Fibroblast of lung (primary cell): ENCODE data around the gene RNF224.

Source experiments
- EZH2 ChIP-seq: IDR thresholded peaks from 2 replicates; pipeline ENCODE4 v1.5.1; 2012; ENCODE audit warnings: low read length, control low read depth, mild to moderate bottlenecking; ENCODE audit errors: missing control alignments
- TF ChIP-seq, protein P1 (sequence below), 2 donors: IDR thresholded peaks in 1 of 2; conservative IDR thresholded peaks in 1 of 2; 1 replicate in 1 of 2; 2 replicates in 1 of 2; pipeline ENCODE4 v1.5.1; 2011 to 2012; ENCODE audit warnings: low read length in 2 of 2, control low read depth in 1 of 2, inconsistent platforms in 1 of 2, low read depth in 1 of 2, mild to moderate bottlenecking in 1 of 2

DNA sequence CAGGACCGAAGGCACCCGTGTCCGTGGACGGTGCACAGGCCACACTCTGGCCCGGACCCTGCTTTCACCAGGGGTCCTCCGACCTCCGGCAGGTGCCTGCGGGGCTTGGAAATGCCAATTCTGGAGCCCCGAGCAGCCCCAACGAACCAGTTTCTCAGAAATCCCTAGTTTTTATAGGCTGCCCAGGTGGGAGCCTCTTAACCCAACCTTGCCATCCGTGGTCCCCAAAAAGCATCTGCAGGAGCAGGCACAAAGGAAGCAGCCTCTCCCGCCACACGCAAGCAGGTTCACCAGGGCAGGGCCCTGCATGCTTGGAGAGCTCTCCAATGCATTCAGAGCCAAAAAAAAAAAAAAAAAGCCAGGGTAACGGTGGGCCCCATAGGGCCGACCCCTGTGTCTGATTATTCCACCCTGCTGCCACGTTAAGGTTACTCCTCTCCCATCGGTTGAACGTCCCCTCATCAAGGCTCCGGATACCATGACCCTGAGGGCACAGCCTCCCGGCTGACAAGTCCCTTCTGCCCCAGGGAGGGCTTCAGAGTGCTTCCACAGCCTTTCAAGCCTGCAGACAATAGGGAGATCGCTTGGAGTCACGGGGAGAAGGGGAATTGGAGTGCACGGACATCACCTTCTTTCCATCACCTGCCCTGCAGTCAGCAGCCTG lies 26.0 kb upstream of the RNF224 start:
- TF ChIP-seq, protein P1, sequence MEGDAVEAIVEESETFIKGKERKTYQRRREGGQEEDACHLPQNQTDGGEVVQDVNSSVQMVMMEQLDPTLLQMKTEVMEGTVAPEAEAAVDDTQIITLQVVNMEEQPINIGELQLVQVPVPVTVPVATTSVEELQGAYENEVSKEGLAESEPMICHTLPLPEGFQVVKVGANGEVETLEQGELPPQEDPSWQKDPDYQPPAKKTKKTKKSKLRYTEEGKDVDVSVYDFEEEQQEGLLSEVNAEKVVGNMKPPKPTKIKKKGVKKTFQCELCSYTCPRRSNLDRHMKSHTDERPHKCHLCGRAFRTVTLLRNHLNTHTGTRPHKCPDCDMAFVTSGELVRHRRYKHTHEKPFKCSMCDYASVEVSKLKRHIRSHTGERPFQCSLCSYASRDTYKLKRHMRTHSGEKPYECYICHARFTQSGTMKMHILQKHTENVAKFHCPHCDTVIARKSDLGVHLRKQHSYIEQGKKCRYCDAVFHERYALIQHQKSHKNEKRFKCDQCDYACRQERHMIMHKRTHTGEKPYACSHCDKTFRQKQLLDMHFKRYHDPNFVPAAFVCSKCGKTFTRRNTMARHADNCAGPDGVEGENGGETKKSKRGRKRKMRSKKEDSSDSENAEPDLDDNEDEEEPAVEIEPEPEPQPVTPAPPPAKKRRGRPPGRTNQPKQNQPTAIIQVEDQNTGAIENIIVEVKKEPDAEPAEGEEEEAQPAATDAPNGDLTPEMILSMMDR (conservative IDR thresholded peaks at IDR 0.05 in 1 of 2, IDR thresholded peaks at IDR 0.05 in 1 of 2; ENCODE audit: low read depth in 1 of 2, low read length in 2 of 2): no peak
- no peak for TF ChIP-seq EZH2
